Neural cell (in vitro differentiated cells): Measurements from ENCODE around the gene CBX3. TPM values are rescaled to one million over a fixed set of nuclear protein-coding genes. Genes with fewer than 3 reads are reported as not detected.

Source experiments
- H2AFZ ChIP-seq: fragments of 200-600, 300-800 bp; sonication (generic), shearing (Covaris generic); 2 replicates; pipeline ENCODE4 v1.6.0; 2014; ENCODE audit warnings: low read depth, mild to moderate bottlenecking, antibody characterized with exemption, low read length, moderate library complexity
- H3F3A ChIP-seq: fragments of 200-600 bp; shearing (Covaris generic); 2 replicates; pipeline ENCODE4 v1.6.1; 2016; ENCODE audit warnings: mild to moderate bottlenecking, moderate library complexity, mixed read lengths, antibody characterized with exemption, low read length; ENCODE audit not compliant: insufficient read depth, poor library complexity, severe bottlenecking
- H3K27ac ChIP-seq: fragments of 200-600, 300-800 bp; sonication (generic), shearing (Covaris generic); 2 replicates; pipeline ENCODE4 v1.5.1; 2014; ENCODE audit warnings: mild to moderate bottlenecking, low read length, moderate library complexity
- H3K27me3 ChIP-seq: fragments of 300-800, 200-600 bp; sonication (generic), shearing (Covaris generic); 2 replicates; pipeline ENCODE4 v1.6.0; 2014; ENCODE audit warnings: mild to moderate bottlenecking, low read depth, low read length, moderate library complexity; ENCODE audit not compliant: insufficient read depth
- H3K36me3 ChIP-seq: fragments of 300-800, 200-600 bp; sonication (generic), shearing (Covaris generic); 2 replicates; pipeline ENCODE4 v1.5.1; 2014; ENCODE audit warnings: mild to moderate bottlenecking, antibody characterized with exemption, low read length, moderate library complexity; ENCODE audit not compliant: insufficient read depth
- H3K4me2 ChIP-seq: fragments of 300-800, 200-600 bp; sonication (generic), shearing (Covaris generic); 2 replicates; pipeline ENCODE4 v1.6.0; 2014; ENCODE audit warnings: mild to moderate bottlenecking, low read length
- H3K4me3 ChIP-seq: fragments of 300-800, 200-600 bp; sonication (generic), shearing (Covaris generic); 2 replicates; pipeline ENCODE4 v1.5.1; 2014; ENCODE audit warnings: mild to moderate bottlenecking, low read length, moderate library complexity
- H3K79me2 ChIP-seq: fragments of 200-600 bp; shearing (Covaris generic); replicated peaks from 2 replicates; pipeline ENCODE4 v1.6.0; 2014; ENCODE audit warnings: mild to moderate bottlenecking, low read length, moderate library complexity; ENCODE audit not compliant: insufficient read depth
- H3K9ac ChIP-seq: fragments of 300-800, 200-600 bp; sonication (generic), shearing (Covaris generic); 2 replicates; pipeline ENCODE4 v1.6.1; 2016; ENCODE audit warnings: mild to moderate bottlenecking, low read length, mixed read lengths
- H3K9me2 ChIP-seq: fragments of 200-600 bp; shearing (Covaris generic); 2 replicates; pipeline ENCODE4 v1.6.1; 2016; ENCODE audit warnings: mild to moderate bottlenecking, low read length, mixed read lengths; ENCODE audit not compliant: insufficient read depth
- H3K9me3 ChIP-seq: fragments of 200-600, 300-800 bp; sonication (generic), shearing (Covaris generic); 2 replicates; pipeline ENCODE4 v1.6.1; 2016; ENCODE audit warnings: mild to moderate bottlenecking, mixed run types, low read length, moderate library complexity, mixed read lengths
- H4K20me1 ChIP-seq: fragments of 200-600 bp; shearing (Covaris generic); 2 replicates; pipeline ENCODE4 v1.6.1; 2016; ENCODE audit warnings: mild to moderate bottlenecking, mixed run types; ENCODE audit not compliant: insufficient read depth
- EP300 ChIP-seq: fragments of 450-650 bp; conservative IDR thresholded peaks from 2 replicates; pipeline ENCODE4 v1.6.1; 2014; ENCODE audit warnings: antibody characterized with exemption, mild to moderate bottlenecking, moderate library complexity; ENCODE audit not compliant: poor library complexity, severe bottlenecking
- EZH2 ChIP-seq: fragments of 200-600, 300-800 bp; shearing (Covaris generic), sonication (generic); IDR thresholded peaks from 2 replicates; pipeline ENCODE4 v1.6.1; 2014; ENCODE audit warnings: antibody characterized with exemption, low read length, borderline replicate concordance, mild to moderate bottlenecking; ENCODE audit not compliant: insufficient read depth, poor library complexity, severe bottlenecking
- MXI1 ChIP-seq: fragments of 450-650 bp; conservative IDR thresholded peaks from 2 replicates; pipeline ENCODE4 v1.6.1; 2014; ENCODE audit warnings: antibody characterized with exemption, mild to moderate bottlenecking; ENCODE audit not compliant: poor library complexity, severe bottlenecking
- POLR2AphosphoS5 ChIP-seq: IDR thresholded peaks from 2 replicates; pipeline ENCODE4 v1.6.1; 2012
- RAD21 ChIP-seq: fragments of 450-650 bp; conservative IDR thresholded peaks from 2 replicates; pipeline ENCODE4 v1.6.1; 2014; ENCODE audit warnings: antibody characterized with exemption, mild to moderate bottlenecking, moderate library complexity
- REST ChIP-seq: IDR thresholded peaks from 2 replicates; pipeline ENCODE4 v1.6.1; 2012; ENCODE audit warnings: borderline replicate concordance
- SMC3 ChIP-seq: fragments of 450-650 bp; conservative IDR thresholded peaks from 2 replicates; pipeline ENCODE4 v1.6.1; 2014; ENCODE audit warnings: antibody characterized with exemption, mild to moderate bottlenecking, moderate library complexity; ENCODE audit not compliant: poor library complexity
- TAF1 ChIP-seq: IDR thresholded peaks from 2 replicates; pipeline ENCODE4 v1.6.1; 2012; ENCODE audit warnings: low read depth
- polyA plus RNA-seq: library from polyadenylated mRNA; depleted of rRNA; stranded (reverse); fragments of >200 nt; gene quantifications from 2 replicates; pipeline ENCODE4 v1.2.3, GENCODE V29; 2014
- TF ChIP-seq, protein P1 (sequence below): fragments of 450-650 bp; IDR thresholded peaks from 2 replicates; pipeline ENCODE4 v1.5.1; 2014; ENCODE audit warnings: antibody characterized with exemption, mild to moderate bottlenecking, moderate library complexity; ENCODE audit not compliant: poor library complexity, severe bottlenecking

CBX3 gene
- polyA plus RNA-seq, 1 donor from 2014 or later, result 598 TPM

GRCh38 chr7:26198781-26199169 lies 2.8 kb upstream of the CBX3 start:
- Histone ChIP-seq H4K20me1 (peaks cover 47% of the 10 kb centered on the region), H3K4me3 (peak overlapping the region; percentile 90), H3F3A (peaks cover 4% of the 10 kb centered on the region), H3K36me3 (peaks cover 10% of the 10 kb centered on the region), H3K79me2 (peaks cover 82% of the 10 kb centered on the region), H2AFZ (no peak overlapping the region), H3K9me2 (no peaks in the 10 kb centered on the region), H3K27me3 (no peaks in the 10 kb centered on the region), H3K9ac (peak overlapping the region; percentile 100), H3K9me3 (no peaks in the 10 kb centered on the region), H3K27ac (peak overlapping the region; percentile 100), H3K4me2 (peak overlapping the region; percentile 85)
- TF ChIP-seq REST (no peak), TAF1 (no peak), SMC3 (no peak), POLR2AphosphoS5 (no peak), EZH2 (no peak)

- peaks cover 10% of the 10 kb centered on the region for H3K36me3 ChIP-seq
- TF ChIP-seq MXI1, result no peak
- TF ChIP-seq POLR2AphosphoS5, result peak; percentile 77
- no peak for TF ChIP-seq RAD21
- TF ChIP-seq TAF1, result no peak
Observed at GRCh38 chr7:26199301-26200037, 2.1 kb upstream of the CBX3 start.

DNA sequence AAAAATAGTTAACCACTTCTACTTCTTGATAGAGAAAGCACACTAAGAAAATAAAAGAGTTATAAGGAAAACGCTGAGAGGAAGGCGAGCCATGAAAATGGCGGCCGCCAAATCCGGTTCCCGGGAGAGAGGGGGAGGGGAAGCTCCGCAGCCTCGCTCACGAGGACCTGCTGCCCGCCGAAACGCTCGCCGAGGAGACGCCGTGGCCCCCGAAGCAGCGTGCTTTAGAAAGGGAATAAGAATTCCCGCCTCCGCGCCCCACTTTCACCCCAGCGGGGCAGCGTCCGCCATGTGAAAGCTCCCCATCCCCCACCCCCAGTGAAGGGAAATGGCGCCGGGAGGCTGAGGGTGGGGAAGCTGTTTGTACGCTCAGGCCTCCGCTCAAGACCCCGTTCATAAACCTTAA lies 1.5 kb upstream of the CBX3 start:
- peaks cover 10% of the 10 kb centered on the region for H3K36me3 ChIP-seq

More at GRCh38 chr7:26199301-26200037, 2.1 kb upstream of the CBX3 start:
- peak overlapping the region; percentile 90 for H3K4me3 ChIP-seq
- peaks cover 43% of the 10 kb centered on the region for H4K20me1 ChIP-seq
- no peaks in the 10 kb centered on the region for H3K9me2 ChIP-seq
- H3K27me3 ChIP-seq, result no peaks in the 10 kb centered on the region
- H2AFZ ChIP-seq, result peak overlapping the region; percentile 63
- H3K4me2 ChIP-seq, result peak overlapping the region; percentile 85
- H3F3A ChIP-seq, result peaks cover 4% of the 10 kb centered on the region
- peak overlapping the region; percentile 100 for H3K27ac ChIP-seq
- H3K9me3 ChIP-seq, result no peaks in the 10 kb centered on the region
- H3K79me2 ChIP-seq, result peaks cover 83% of the 10 kb centered on the region
- peak overlapping the region; percentile 100 for H3K9ac ChIP-seq

More for the DNA sequence above, 1.5 kb upstream of the CBX3 start:
- Histone ChIP-seq H3K4me3 (peak overlapping the region; percentile 90), H3K27ac (peak overlapping the region; percentile 100), H3K27me3 (no peaks in the 10 kb centered on the region), H3F3A (peaks cover 4% of the 10 kb centered on the region), H3K4me2 (no peak overlapping the region), H2AFZ (peak overlapping the region; percentile 63), H3K79me2 (peaks cover 83% of the 10 kb centered on the region), H4K20me1 (peaks cover 42% of the 10 kb centered on the region), H3K9ac (peak overlapping the region; percentile 100), H3K9me3 (no peaks in the 10 kb centered on the region), H3K9me2 (no peaks in the 10 kb centered on the region)
- TF ChIP-seq, protein P1, sequence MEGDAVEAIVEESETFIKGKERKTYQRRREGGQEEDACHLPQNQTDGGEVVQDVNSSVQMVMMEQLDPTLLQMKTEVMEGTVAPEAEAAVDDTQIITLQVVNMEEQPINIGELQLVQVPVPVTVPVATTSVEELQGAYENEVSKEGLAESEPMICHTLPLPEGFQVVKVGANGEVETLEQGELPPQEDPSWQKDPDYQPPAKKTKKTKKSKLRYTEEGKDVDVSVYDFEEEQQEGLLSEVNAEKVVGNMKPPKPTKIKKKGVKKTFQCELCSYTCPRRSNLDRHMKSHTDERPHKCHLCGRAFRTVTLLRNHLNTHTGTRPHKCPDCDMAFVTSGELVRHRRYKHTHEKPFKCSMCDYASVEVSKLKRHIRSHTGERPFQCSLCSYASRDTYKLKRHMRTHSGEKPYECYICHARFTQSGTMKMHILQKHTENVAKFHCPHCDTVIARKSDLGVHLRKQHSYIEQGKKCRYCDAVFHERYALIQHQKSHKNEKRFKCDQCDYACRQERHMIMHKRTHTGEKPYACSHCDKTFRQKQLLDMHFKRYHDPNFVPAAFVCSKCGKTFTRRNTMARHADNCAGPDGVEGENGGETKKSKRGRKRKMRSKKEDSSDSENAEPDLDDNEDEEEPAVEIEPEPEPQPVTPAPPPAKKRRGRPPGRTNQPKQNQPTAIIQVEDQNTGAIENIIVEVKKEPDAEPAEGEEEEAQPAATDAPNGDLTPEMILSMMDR, result no peak
- TF ChIP-seq POLR2AphosphoS5 (peak; percentile 30), EP300 (no peak), REST (peak; percentile 91), EZH2 (no peak), TAF1 (peak; percentile 73), RAD21 (no peak), MXI1 (no peak), SMC3 (no peak)
